ENCODE data around the gene NDOR1.
"Not testable (repeated sequence)": the region's sequence is repeated elsewhere in the genome, so short reads cannot be mapped to it uniquely, and the experiment has no call there.

NDOR1 gene

GRCh38 chr9:137245450-137246421, 40.2 kb downstream of the NDOR1 start:
- no peak for DNase-seq

GRCh38 chr9:137247135-137247915, 41.8 kb downstream of the NDOR1 start:
- DNase-seq: no peak

GRCh38 chr9:137247916-137248175, 42.3 kb downstream of the NDOR1 start:
- DNase-seq: no peak

GRCh38 chr9:137250329-137251193, 45.1 kb downstream of the NDOR1 start:
- DNase-seq: no peak

GRCh38 chr9:137251194-137251461, 45.6 kb downstream of the NDOR1 start, which contains the start of gene STPG3:
Gene STPG3, plus strand, starts transcription at chr9:137251286. Its CDS starts 1 bp downstream, at chr9:137251287.
- DNase-seq: no peak

GRCh38 chr9:137251490-137252268, 46.2 kb downstream of the NDOR1 start:
- no peak for DNase-seq

GRCh38 chr9:137252555-137253506, 47.3 kb downstream of the NDOR1 start:
- no peak for DNase-seq

- no peak for DNase-seq
Observed at GRCh38 chr9:137253717-137254623, 48.5 kb downstream of the NDOR1 start.

- peak; percentile 99 for DNase-seq
Observed at GRCh38 chr9:137254624-137255447, 49.3 kb downstream of the NDOR1 start, which contains the start of gene NELFB. Gene NELFB, plus strand, starts transcription at chr9:137255327.

GRCh38 chr9:137255448-137256114, 50.1 kb downstream of the NDOR1 start:
- DNase-seq: no peak

- no peak for DNase-seq
Observed at GRCh38 chr9:137256362-137256761, 50.9 kb downstream of the NDOR1 start.

GRCh38 chr9:137256856-137257255, 51.4 kb downstream of the NDOR1 start:
- no peak for DNase-seq

- not testable (repeated sequence) for DNase-seq
Observed at GRCh38 chr9:137262173-137262908, 56.8 kb downstream of the NDOR1 start.

GRCh38 chr9:137262909-137263285, 57.4 kb downstream of the NDOR1 start:
- DNase-seq: no peak

- DNase-seq: no peak
Observed at GRCh38 chr9:137263506-137263905, 58.0 kb downstream of the NDOR1 start.

- no peak for DNase-seq
Observed at GRCh38 chr9:137264067-137264466, 58.6 kb downstream of the NDOR1 start.

- no peak for DNase-seq
Observed at GRCh38 chr9:137265496-137266161, 60.1 kb downstream of the NDOR1 start.
